Mucosa of descending colon (tissue), 3 donors: ENCODE results near the gene F7. TPM values are rescaled to one million over a fixed set of nuclear protein-coding genes. Genes with fewer than 3 reads are reported as not detected.
"Not testable (repeated sequence)": the region's sequence is repeated elsewhere in the genome, so short reads cannot be mapped to it uniquely, and the experiment has no call there.

ENCODE experiments used
- ATAC-seq: fragments of 200-7000 bp; cut with Tn5 transposase; one replicate; pipeline ENCODE4 v1.9.1; 2020; ENCODE audit warnings: mild to moderate bottlenecking, moderate library complexity
- DNase-seq, 3 donors: peaks; one replicate each; pipeline ENCODE4 v3.0.0-alpha.2; 2020
- H3K36me3 ChIP-seq: fragments of 200-600 bp; one replicate; pipeline ENCODE4 v1.8.0; 2021; ENCODE audit warnings: low read depth, mild to moderate bottlenecking
- H3K4me1 ChIP-seq: fragments of 200-600 bp; one replicate; pipeline ENCODE4 v1.8.0; 2021; ENCODE audit warnings: low read depth, mild to moderate bottlenecking
- H3K4me3 ChIP-seq: fragments of 200-600 bp; one replicate; pipeline ENCODE4 v1.8.0; 2021; ENCODE audit warnings: mild to moderate bottlenecking
- H3K9me3 ChIP-seq: fragments of 200-600 bp; one replicate; pipeline ENCODE4 v1.8.0; 2021; ENCODE audit warnings: mild to moderate bottlenecking
- intact Hi-C, 2 donors: fragments of 100-400 bp; cut with DNase I in 1 of 2; cut with micrococcal nuclease in 1 of 2; formaldehyde crosslinking; loops; one replicate each; pipeline versions ENCODE4 v1.11.0 to v1.11.1; 2022; cut with DNase I, micrococcal nuclease
- total RNA-seq, 3 donors: library from RNA; stranded (reverse); fragmentation: NEBNext Ultra II Directional in 2 of 3; extraction: Animal tissue kit (Norgen Biotek cat#: 25700) in 2 of 3; gene quantifications; one replicate each; pipeline versions ENCODE4 v1.2.1 to v1.2.4, GENCODE V29; 2021 to 2023
- TF ChIP-seq, protein P1 (sequence below): fragments of 200-600 bp; IDR thresholded peaks from one replicate; pipeline ENCODE4 v1.8.0; 2022; ENCODE audit warnings: antibody characterized with exemption, mild to moderate bottlenecking
- donor health status: DM: no; HTN: no; CAD: no; lungs with moderate emphysema.
- donor health status: DM: no; HTN: no; CAD: no.
- donor health status: DM: no; HTN: yes; CAD: no.

The F7 gene
- total RNA-seq, 3 donors from 2014 or later = 0.19 TPM; not detected in 2

- Histone ChIP-seq H3K9me3 (no peaks in the 10 kb centered on the region), H3K4me3 (no peak overlapping the region), H3K36me3 (no peaks in the 10 kb centered on the region), H3K4me1 (peaks cover 9% of the 10 kb centered on the region)
- intact Hi-C loops = no loop called here
- TF ChIP-seq, protein P1, sequence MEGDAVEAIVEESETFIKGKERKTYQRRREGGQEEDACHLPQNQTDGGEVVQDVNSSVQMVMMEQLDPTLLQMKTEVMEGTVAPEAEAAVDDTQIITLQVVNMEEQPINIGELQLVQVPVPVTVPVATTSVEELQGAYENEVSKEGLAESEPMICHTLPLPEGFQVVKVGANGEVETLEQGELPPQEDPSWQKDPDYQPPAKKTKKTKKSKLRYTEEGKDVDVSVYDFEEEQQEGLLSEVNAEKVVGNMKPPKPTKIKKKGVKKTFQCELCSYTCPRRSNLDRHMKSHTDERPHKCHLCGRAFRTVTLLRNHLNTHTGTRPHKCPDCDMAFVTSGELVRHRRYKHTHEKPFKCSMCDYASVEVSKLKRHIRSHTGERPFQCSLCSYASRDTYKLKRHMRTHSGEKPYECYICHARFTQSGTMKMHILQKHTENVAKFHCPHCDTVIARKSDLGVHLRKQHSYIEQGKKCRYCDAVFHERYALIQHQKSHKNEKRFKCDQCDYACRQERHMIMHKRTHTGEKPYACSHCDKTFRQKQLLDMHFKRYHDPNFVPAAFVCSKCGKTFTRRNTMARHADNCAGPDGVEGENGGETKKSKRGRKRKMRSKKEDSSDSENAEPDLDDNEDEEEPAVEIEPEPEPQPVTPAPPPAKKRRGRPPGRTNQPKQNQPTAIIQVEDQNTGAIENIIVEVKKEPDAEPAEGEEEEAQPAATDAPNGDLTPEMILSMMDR = no peak
- DNase-seq (no peak), ATAC-seq (no peak)
Observed at GRCh38 chr13:113105921-113106452, 396 bp downstream of the F7 start.

GRCh38 chr13:113106711-113107351 lies 1.2 kb downstream of the F7 start:
- no peaks in the 10 kb centered on the region for H3K9me3 ChIP-seq
- ATAC-seq = no peak

DNA sequence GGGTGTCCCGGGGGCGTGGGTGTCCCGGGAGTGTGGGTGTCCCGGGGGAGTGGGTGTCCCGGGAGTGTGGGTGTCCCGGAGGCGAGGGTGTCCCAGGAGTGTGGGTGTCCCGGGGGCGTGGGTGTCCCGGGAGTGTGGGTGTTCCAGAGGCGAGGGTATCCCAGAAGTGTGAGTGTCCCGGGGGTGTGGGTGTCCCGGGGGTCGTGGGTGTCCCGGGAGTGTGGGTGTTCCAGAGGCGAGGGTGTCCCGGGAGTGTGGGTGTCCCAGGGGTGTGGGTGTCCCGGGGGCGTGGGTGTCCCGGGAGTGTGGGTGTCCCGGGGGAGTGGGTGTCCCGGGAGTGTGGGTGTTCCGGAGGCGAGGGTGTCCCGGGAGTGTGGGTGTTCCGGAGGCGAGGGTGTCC lies 2.9 kb downstream of the F7 start:
- DNase-seq, H3K4me3 ChIP-seq, H3K36me3 ChIP-seq, H3K9me3 ChIP-seq, intact Hi-C loops, ATAC-seq, H3K4me1 ChIP-seq: not testable (repeated sequence)

More at GRCh38 chr13:113106711-113107351, 1.2 kb downstream of the F7 start:
- no peaks in the 10 kb centered on the region for H3K36me3 ChIP-seq
- intact Hi-C loops = no loop called here
- H3K4me3 ChIP-seq = no peak overlapping the region
- peak in 1 of 3 donors; percentile 20 for DNase-seq
- H3K4me1 ChIP-seq = peaks cover 9% of the 10 kb centered on the region
- TF ChIP-seq, protein P1 = no peak

- intact Hi-C loops = no loop called here
- Histone ChIP-seq H3K9me3 (no peaks in the 10 kb centered on the region), H3K4me3 (no peak overlapping the region), H3K4me1 (peaks cover 9% of the 10 kb centered on the region), H3K36me3 (no peaks in the 10 kb centered on the region)
- DNase-seq (peak in 2 of 3 donors; percentile 16 to 41), ATAC-seq (no peak)
- TF ChIP-seq, protein P1 = no peak
Observed at GRCh38 chr13:113109151-113110047, 3.8 kb downstream of the F7 start.

- no peaks in the 10 kb centered on the region for H3K9me3 ChIP-seq
- DNase-seq = peak in 2 of 3 donors; percentile 28 to 33
- H3K36me3 ChIP-seq = no peaks in the 10 kb centered on the region
- TF ChIP-seq, protein P1 = no peak
- no peak overlapping the region for H3K4me3 ChIP-seq
- intact Hi-C loops = no loop called here
- H3K4me1 ChIP-seq = peaks cover 9% of the 10 kb centered on the region
- peak; percentile 18 for ATAC-seq
Observed at GRCh38 chr13:113110048-113110851, 4.7 kb downstream of the F7 start.
